ENCODE data around the gene HNRNPU. TPM values are rescaled to one million over a fixed set of nuclear protein-coding genes. Genes with fewer than 3 reads are reported as not detected.
A peak's percentile ranks its signal among the peaks of the same experiment; 100 is the strongest.

Gene HNRNPU
- 100 to 1,000 TPM; 403 to 475 TPM for total RNA-seq

- H3K4me1 Mint-ChIP-seq (ENCODE audit: low read depth in 2 of 2): peaks cover 42 to 50% of the 10 kb centered on the region in 2 donors
- peak within 1 kb of the TSS; percentile 98 for H3K4me3 Mint-ChIP-seq
- H3K9me3 Mint-ChIP-seq: no peaks in the 10 kb centered on the region
- H3K27me3 Mint-ChIP-seq: no peaks in the 10 kb centered on the region
- ATAC-seq (peak; percentile 85 to 91), DNase-seq (ENCODE audit: low spot score) (peak; percentile 97)
- peaks cover 40% of the 10 kb centered on the region for H3K36me3 Mint-ChIP-seq
- H3K27ac Mint-ChIP-seq: peak within 1 kb of the TSS; percentile 94 to 96
Observed at GRCh38 chr1:244864253-244865027, at the start of gene HNRNPU. Gene HNRNPU, minus strand, starts transcription at chr1:244864543. Its CDS starts 236 bp downstream, at chr1:244864307.

DNA sequence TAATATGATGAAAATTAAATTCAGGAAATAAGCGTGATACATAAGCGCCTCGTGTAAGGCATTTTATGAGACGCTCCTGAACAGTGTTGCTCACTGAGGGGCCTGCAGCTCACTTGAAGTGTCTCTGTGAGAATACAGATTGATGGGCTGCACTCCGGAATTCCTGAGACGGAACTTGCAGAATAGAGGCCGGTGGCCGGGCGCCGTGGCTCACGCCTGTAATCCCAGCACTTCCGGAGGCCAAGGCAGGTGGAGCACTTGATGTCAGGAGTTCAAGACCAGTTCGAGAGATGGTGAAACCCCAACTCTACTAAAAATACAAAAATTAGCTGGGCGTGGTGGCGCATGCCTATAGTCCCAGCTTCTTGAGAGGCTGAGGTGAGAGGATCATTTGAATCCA, 49.5 kb upstream of the HNRNPU start:
- DNase-seq (ENCODE audit: low spot score) (no peak), ATAC-seq (no peak)
- Mint-ChIP-seq H3K4me3 (no peak overlapping the region), H3K36me3 (no peaks in the 10 kb centered on the region), H3K9me3 (no peaks in the 10 kb centered on the region), H3K27me3 (peaks cover 0 to 3% of the 10 kb centered on the region in 2 donors), H3K27ac (no peak overlapping the region), H3K4me1 (ENCODE audit: low read depth in 2 of 2) (peaks cover 4 to 5% of the 10 kb centered on the region in 2 donors)

DNA sequence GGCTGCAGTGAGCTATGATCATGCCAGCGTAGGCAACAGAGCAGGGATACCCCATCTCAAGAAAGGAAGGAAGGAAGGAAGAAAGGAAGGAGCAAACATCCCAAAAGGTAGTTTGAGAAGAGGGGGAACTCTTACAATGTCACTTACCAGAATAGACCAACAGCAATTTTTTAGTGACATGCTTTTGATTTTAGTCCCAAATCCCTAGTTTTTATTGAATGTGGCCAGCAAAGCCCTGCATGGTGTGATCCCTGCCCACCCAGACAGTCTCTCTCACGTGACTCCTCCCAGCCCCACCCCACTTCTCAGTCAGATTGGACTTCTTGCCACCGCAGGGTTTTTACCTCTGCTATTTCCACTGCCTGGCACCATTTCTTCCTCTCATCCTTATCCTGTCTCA, 39.8 kb upstream of the HNRNPU start:
- Mint-ChIP-seq H3K9me3 (no peaks in the 10 kb centered on the region), H3K36me3 (no peaks in the 10 kb centered on the region), H3K4me3 (no peak overlapping the region), H3K27me3 (no peaks in the 10 kb centered on the region), H3K4me1 (ENCODE audit: low read depth in 2 of 2) (no peaks in the 10 kb centered on the region), H3K27ac (peak overlapping the region in 1 of 2 donors; percentile 11)
- DNase-seq (ENCODE audit: low spot score): no peak
- no peak for ATAC-seq

- no peaks in the 10 kb centered on the region for H3K36me3 Mint-ChIP-seq
- ATAC-seq (no peak), DNase-seq (ENCODE audit: low spot score) (no peak)
- H3K9me3 Mint-ChIP-seq: no peaks in the 10 kb centered on the region
- H3K27me3 Mint-ChIP-seq: peaks cover 3 to 8% of the 10 kb centered on the region in 2 donors
- no peak overlapping the region for H3K4me3 Mint-ChIP-seq
- H3K4me1 Mint-ChIP-seq (ENCODE audit: low read depth in 2 of 2): no peaks in the 10 kb centered on the region
- H3K27ac Mint-ChIP-seq: no peak overlapping the region
Observed at GRCh38 chr1:244901400-244902015, 37.2 kb upstream of the HNRNPU start.

DNA sequence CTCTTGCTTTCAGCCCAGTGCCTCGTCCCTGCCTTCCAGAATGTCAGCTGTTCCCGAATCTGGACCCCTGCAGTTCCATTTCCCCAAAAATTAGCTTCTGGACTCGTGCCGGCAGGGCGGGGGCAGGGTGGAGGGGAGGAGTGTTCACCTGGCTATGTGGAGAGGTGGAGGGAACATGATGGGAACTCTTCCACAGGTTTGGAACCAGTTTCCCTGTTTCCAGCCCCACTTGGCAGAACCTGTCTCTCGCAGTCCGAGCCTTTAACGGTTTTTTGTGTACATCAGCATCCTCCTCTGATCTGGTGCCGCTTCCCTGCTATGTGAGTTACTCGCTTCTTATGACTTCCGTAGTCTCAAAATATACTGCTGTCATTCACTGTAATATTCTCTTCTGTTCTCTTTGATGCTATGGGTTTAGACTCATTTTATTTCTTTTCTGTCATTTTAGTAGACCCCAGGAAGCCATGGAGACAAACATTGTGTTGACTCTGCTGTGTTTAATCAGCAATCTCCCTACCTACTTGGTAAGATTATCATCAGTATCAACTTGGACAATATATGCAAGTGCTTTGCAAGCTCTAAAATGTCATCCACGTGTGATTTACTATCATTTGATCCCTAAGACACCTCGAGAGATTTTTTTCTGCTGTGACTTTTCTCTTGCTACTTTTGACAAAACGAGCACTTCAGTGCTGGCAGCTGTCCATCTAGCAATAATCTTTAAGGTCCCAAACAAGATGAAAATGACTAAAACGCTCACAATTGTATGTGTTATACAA, 33.3 kb upstream of the HNRNPU start:
- Mint-ChIP-seq H3K27me3 (peaks cover 3 to 8% of the 10 kb centered on the region in 2 donors), H3K4me3 (no peak overlapping the region), H3K36me3 (no peaks in the 10 kb centered on the region), H3K27ac (peak overlapping the region in 1 of 2 donors; percentile 50), H3K9me3 (no peaks in the 10 kb centered on the region), H3K4me1 (ENCODE audit: low read depth in 2 of 2) (no peaks in the 10 kb centered on the region)
- no peak for DNase-seq (ENCODE audit: low spot score)
- no peak for ATAC-seq

DNA sequence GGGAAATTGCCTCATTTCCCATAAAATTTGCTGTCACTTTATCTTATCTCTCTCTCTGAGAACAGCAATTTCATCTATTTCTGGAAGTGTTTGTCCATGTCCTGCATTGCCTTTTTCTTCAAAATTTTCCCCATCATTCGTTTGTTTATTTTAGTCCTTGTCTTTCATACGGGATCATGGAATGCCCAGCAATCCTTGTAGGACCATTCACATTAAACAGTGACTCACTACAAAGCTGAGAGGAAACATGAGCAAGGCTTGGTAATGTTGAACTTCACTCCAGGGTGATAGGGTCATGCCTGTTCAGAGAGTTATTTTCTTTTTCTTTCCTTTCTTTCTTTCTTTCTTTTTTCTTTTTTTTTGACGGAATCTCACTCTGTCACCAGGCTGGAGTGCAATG, 32.2 kb upstream of the HNRNPU start:
- no peak overlapping the region for H3K4me3 Mint-ChIP-seq
- DNase-seq (ENCODE audit: low spot score) (no peak), ATAC-seq (no peak)
- H3K9me3 Mint-ChIP-seq: no peaks in the 10 kb centered on the region
- H3K36me3 Mint-ChIP-seq: no peaks in the 10 kb centered on the region
- H3K4me1 Mint-ChIP-seq (ENCODE audit: low read depth in 2 of 2): peaks cover 0 to 3% of the 10 kb centered on the region in 2 donors
- H3K27me3 Mint-ChIP-seq: peaks cover 3 to 8% of the 10 kb centered on the region in 2 donors
- no peak overlapping the region for H3K27ac Mint-ChIP-seq

- DNase-seq (ENCODE audit: low spot score): no peak
- no peak overlapping the region for H3K27ac Mint-ChIP-seq
- H3K4me3 Mint-ChIP-seq: no peak overlapping the region
- H3K4me1 Mint-ChIP-seq (ENCODE audit: low read depth in 2 of 2): peaks cover 0 to 3% of the 10 kb centered on the region in 2 donors
- ATAC-seq: no peak
- no peaks in the 10 kb centered on the region for H3K36me3 Mint-ChIP-seq
- peaks cover 3 to 8% of the 10 kb centered on the region in 2 donors for H3K27me3 Mint-ChIP-seq
- no peaks in the 10 kb centered on the region for H3K9me3 Mint-ChIP-seq
Observed at GRCh38 chr1:244893836-244894235, 29.5 kb upstream of the HNRNPU start.

DNA sequence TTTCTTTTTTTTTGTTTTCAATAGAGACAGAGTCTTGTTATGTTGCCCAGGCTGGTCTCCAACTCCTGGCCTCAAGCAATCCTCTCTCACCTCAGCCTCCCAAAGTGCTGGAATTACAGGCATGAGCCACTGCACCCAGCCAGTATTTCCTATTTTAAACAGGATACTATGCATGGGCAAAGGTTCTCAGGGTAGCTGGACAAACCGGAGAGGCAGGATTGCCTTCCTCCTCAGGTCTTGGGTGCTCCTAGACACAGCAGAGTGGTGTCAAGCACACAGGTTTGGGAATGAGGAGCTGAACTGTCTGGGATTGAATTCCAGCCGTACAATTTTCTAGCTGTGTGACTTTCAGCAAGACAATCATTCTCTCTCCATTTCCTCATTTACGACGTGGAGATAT, 22.9 kb upstream of the HNRNPU start:
- DNase-seq (ENCODE audit: low spot score): no peak
- Mint-ChIP-seq H3K4me3 (no peak overlapping the region), H3K27ac (no peak overlapping the region), H3K9me3 (no peaks in the 10 kb centered on the region), H3K27me3 (peaks cover 0 to 4% of the 10 kb centered on the region in 2 donors), H3K36me3 (no peaks in the 10 kb centered on the region), H3K4me1 (ENCODE audit: low read depth in 2 of 2) (peaks cover 0 to 3% of the 10 kb centered on the region in 2 donors)
- no peak for ATAC-seq

DNA sequence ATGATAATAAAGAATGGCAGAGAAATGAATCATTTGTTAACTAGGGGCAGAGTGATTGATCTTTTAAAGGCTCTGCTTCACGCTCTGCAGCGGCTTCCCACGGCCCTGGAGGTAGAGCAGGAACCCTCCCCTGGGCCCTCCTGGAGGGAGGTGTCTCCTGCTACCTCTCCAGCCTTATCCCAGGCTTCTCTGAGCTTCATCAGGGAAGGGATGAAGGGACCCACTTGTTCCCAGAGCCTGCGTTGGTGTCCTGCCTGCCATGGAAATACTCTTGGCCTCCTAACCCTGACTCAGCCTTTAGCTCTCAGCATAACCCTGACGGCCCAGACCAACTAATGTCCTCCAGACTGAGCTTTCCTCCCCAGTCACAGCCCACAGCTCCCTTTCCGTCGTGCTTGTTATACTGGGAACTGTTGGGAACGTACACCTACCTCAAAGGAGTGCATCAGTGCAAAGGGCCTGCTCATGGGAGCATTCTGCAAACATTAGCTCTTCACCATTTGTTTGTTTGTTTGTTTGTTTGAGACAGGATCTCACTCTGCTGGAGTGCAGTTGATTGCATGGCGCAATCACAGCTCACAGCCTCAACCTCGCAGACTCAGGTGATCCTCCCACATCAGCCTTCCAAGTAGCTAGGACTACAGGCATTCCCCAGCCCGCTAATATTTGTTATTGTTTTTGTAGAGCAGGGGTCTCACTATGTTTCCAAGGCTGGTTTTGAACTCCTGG, 17.4 kb upstream of the HNRNPU start:
- Mint-ChIP-seq H3K4me3 (no peak overlapping the region), H3K9me3 (no peaks in the 10 kb centered on the region), H3K4me1 (ENCODE audit: low read depth in 2 of 2) (peaks cover 0 to 3% of the 10 kb centered on the region in 2 donors)

GRCh38 chr1:244878681-244879080, 14.3 kb upstream of the HNRNPU start:
- H3K4me1 Mint-ChIP-seq (ENCODE audit: low read depth in 2 of 2): no peaks in the 10 kb centered on the region
- H3K4me3 Mint-ChIP-seq: no peak overlapping the region
- DNase-seq (ENCODE audit: low spot score) (no peak), ATAC-seq (no peak)
- no peaks in the 10 kb centered on the region for H3K9me3 Mint-ChIP-seq
- no peaks in the 10 kb centered on the region for H3K27me3 Mint-ChIP-seq
- H3K36me3 Mint-ChIP-seq: no peaks in the 10 kb centered on the region
- peak overlapping the region in 1 of 2 donors; percentile 5 for H3K27ac Mint-ChIP-seq

More for the DNA sequence above, 17.4 kb upstream of the HNRNPU start:
- Mint-ChIP-seq H3K36me3 (no peaks in the 10 kb centered on the region), H3K27me3 (peaks cover 0 to 4% of the 10 kb centered on the region in 2 donors), H3K27ac (no peak overlapping the region)
- DNase-seq (ENCODE audit: low spot score): no peak
- ATAC-seq: no peak

DNA sequence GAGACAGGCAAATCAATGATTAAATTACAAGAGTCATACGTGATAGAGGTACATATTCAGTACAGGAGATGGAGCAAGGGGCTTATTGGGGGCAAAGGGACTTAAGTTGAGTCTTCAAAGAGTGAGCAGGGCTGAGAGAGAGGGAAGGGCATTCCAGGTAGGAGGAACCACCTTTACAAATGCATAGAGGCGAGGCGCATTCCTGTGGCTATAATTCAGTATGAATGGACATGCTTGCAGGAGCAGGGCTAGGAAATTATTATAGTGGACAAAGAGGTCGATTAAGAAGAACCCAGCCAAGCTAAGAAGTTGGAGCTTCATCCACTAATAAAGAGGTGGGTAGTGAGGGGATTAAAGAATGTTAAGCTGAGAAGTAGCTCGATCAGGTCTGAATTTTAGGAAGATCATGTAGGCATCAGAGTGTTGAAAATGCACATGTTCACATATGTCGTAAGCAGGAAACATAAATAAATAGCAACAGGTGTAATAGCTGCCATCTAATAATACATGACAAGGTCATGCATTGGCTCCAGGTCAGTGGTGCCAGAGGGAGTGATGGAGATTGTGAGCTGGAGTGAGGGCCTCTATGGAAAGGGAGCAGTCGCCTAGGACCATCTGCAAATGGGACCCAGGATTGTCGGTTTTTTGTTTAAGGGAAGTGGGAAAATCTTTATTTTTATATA, 12.0 kb upstream of the HNRNPU start:
- no peak for DNase-seq (ENCODE audit: low spot score)
- Mint-ChIP-seq H3K36me3 (no peaks in the 10 kb centered on the region), H3K4me1 (ENCODE audit: low read depth in 2 of 2) (no peaks in the 10 kb centered on the region), H3K9me3 (no peaks in the 10 kb centered on the region), H3K27me3 (no peaks in the 10 kb centered on the region), H3K27ac (no peak overlapping the region), H3K4me3 (no peak overlapping the region)
- no peak for ATAC-seq

DNA sequence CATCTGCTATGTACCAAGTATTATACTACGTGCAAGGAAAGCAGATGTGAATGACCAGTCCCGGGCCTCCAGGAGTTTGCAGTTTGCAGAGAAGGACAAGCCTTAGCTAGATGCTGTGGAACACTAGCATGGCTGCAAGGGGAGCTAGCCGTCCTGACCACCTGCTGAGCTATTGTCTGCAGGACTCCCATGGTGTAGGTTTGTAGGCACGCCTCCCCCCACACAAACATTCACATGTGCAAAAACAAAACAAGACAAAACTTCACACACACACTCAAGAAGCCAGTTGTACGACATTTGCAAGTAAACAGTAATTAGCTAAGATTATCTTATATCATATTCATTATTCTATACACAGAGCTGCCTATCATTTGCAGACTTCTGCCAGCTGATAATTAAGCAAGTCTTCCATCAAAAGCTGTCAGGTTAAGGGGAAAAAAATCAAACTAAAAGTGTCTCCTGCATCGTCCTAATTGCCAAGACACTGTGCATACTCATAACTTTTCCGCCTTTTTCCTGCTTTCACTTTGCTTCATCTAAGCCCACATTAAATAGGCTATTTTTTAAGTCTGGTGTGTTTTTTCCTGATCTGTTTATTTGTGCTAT, 10.7 kb upstream of the HNRNPU start:
- no peaks in the 10 kb centered on the region for H3K36me3 Mint-ChIP-seq
- ATAC-seq: no peak
- no peaks in the 10 kb centered on the region for H3K9me3 Mint-ChIP-seq
- no peaks in the 10 kb centered on the region for H3K27me3 Mint-ChIP-seq
- H3K4me1 Mint-ChIP-seq (ENCODE audit: low read depth in 2 of 2): no peaks in the 10 kb centered on the region
- no peak overlapping the region for H3K4me3 Mint-ChIP-seq
- no peak overlapping the region for H3K27ac Mint-ChIP-seq
- DNase-seq (ENCODE audit: low spot score): no peak
